Adrenal gland (tissue), 12 donors: Measurements from ENCODE around the gene ELOVL2. TPM values are rescaled to one million over a fixed set of nuclear protein-coding genes. Genes with fewer than 3 reads are reported as not detected.
A peak's percentile ranks its signal among the peaks of the same experiment; 100 is the strongest.

ENCODE experiments used
- DNase-seq, 7 donors: peaks; one replicate each; pipeline ENCODE4 v3.0.0-alpha.2; 2019 to 2020
- H3K27ac ChIP-seq, 5 donors: fragments of 200-600 bp; sonication (generic) in 4 of 5; 1 replicate in 3 of 5; 2 replicates in 2 of 5; pipeline versions ENCODE4 v1.5.1 to v1.8.0; 2016 to 2020; ENCODE audit warnings: mild to moderate bottlenecking in 1 of 5
- H3K27me3 ChIP-seq: fragments of 200-600 bp; 2 replicates; pipeline ENCODE4 v1.8.0; 2021
- H3K36me3 ChIP-seq, 2 donors: fragments of 200-600 bp; replicated peaks in 1 of 2; 1 replicate in 1 of 2; 2 replicates in 1 of 2; pipeline versions ENCODE4 v1.5.1 to v1.8.0; 2018 to 2022
- H3K4me1 ChIP-seq, 2 donors: fragments of 200-600 bp; replicated peaks in 1 of 2; 1 replicate in 1 of 2; 2 replicates in 1 of 2; pipeline versions ENCODE4 v1.5.1 to v1.8.0; 2018 to 2021
- H3K4me3 ChIP-seq, 4 donors: fragments of 200-600 bp; sonication (generic) in 3 of 4; one replicate each; pipeline ENCODE4 v1.5.1; 2016 to 2018
- H3K9me3 ChIP-seq, 3 donors: fragments of 200-600 bp; sonication (generic) in 1 of 3; replicated peaks in 1 of 3; 1 replicate in 2 of 3; 2 replicates in 1 of 3; pipeline versions ENCODE4 v1.5.1 to v1.8.0; 2016 to 2021
- POLR2A ChIP-seq, 2 donors: fragments of 450-650 bp; IDR thresholded peaks; one replicate each; pipeline ENCODE4 v1.6.1; 2017; ENCODE audit warnings: antibody characterized with exemption in 2 of 2, mild to moderate bottlenecking in 2 of 2, moderate library complexity in 1 of 2
- WGBS, 4 donors: extraction: QIAGEN DNeasy Blood & Tissue Kit in 2 of 4; methylation state at CpG; one replicate each; pipeline versions ENCODE4 v1.1.5 to v1.1.7; 2013 to 2017; 5-methylcytosine and 5-hydroxymethylcytosine counted together
- intact Hi-C, 2 donors: fragments of 100-400 bp; cut with DNase I; formaldehyde crosslinking; loops; one replicate each; pipeline versions ENCODE4 v1.14.1 to v1.15.0; 2022 to 2023
- polyA plus RNA-seq, 3 donors: library from polyadenylated mRNA; stranded (reverse); fragments of 200-250 nt in 2 of 3; fragments of 350-450 nt in 1 of 3; fragmentation: Illumina TruSeq in 1 of 3; extraction: RNeasy Lipid Tissue Mini Kit (QIAGEN cat#74804) in 1 of 3; gene quantifications; one replicate each; pipeline ENCODE4 v1.2.3, GENCODE V29; 2013 to 2014
- total RNA-seq, 9 donors: library from RNA; depleted of rRNA in 4 of 9; stranded (reverse); fragments of >200 nt in 4 of 9; fragments of 120-200 nt in 1 of 9; fragmentation: NEBNext Ultra II Directional in 1 of 9; extraction: Animal tissue kit (Norgen Biotek cat#: 25700) in 1 of 9; gene quantifications; one replicate each; pipeline versions ENCODE4 v1.1.0 to v1.2.4, GENCODE V29; 2013 to 2023
- TF ChIP-seq, protein P1 (sequence below), 6 experiments: fragments of 450-650 bp in 4 of 6; fragments of 200-600 bp in 2 of 6; sonication (generic) in 1 of 6; IDR thresholded peaks; 1 replicate in 5 of 6; 2 replicates in 1 of 6; pipeline versions ENCODE4 v1.5.1 to v1.8.0; 2016 to 2021; ENCODE audit warnings: antibody characterized with exemption in 6 of 6, mild to moderate bottlenecking in 2 of 6, moderate library complexity in 1 of 6
- donor health status: healthy with polysubstance abuse.
- donor health status: Bipolar disorder and iron deficiency.
- donor health status: DM: yes; HTN: yes; CAD: no.
- donor health status: DM: no; HTN: no; CAD: no.
- donor health status: DM: no; HTN: no; CAD: no.
- donor health status: DM: yes; HTN: yes; CAD: no.

ELOVL2 gene
- total and polyA plus RNA-seq, 12 donors: 0.34 to 1.8 (median 0.92) TPM

DNA sequence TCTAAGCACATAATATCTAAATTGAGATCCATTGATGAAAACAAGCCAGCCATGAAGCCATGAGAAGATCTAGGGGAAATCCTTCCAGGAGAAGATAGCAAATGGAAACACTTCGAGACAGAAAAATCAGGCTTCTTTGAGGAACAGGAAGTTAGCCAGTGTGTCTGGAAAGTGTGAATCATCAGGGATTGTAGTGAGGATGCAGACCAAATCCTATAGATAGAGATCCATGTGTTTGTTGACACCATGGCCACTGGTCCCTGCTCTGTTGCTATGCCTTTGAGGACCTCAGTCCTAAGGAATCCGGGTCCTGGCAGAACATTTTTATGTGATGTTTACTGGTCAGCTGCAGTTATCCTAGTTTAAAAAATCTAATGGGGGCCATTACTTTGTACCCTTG lies 6.6 kb upstream of the ELOVL2 start:
- H3K27me3 ChIP-seq: peaks cover 22% of the 10 kb centered on the region
- H3K36me3 ChIP-seq: no peaks in the 10 kb centered on the region
- H3K9me3 ChIP-seq: no peaks in the 10 kb centered on the region
- no peak for DNase-seq
- no peak overlapping the region for H3K4me3 ChIP-seq
- 60 to 81% (median 71%) methylated on average over 2 of the region's 2 CpGs for WGBS, 4 donors
- no peak overlapping the region for H3K27ac ChIP-seq
- H3K4me1 ChIP-seq: no peaks in the 10 kb centered on the region
- TF ChIP-seq, protein P1, sequence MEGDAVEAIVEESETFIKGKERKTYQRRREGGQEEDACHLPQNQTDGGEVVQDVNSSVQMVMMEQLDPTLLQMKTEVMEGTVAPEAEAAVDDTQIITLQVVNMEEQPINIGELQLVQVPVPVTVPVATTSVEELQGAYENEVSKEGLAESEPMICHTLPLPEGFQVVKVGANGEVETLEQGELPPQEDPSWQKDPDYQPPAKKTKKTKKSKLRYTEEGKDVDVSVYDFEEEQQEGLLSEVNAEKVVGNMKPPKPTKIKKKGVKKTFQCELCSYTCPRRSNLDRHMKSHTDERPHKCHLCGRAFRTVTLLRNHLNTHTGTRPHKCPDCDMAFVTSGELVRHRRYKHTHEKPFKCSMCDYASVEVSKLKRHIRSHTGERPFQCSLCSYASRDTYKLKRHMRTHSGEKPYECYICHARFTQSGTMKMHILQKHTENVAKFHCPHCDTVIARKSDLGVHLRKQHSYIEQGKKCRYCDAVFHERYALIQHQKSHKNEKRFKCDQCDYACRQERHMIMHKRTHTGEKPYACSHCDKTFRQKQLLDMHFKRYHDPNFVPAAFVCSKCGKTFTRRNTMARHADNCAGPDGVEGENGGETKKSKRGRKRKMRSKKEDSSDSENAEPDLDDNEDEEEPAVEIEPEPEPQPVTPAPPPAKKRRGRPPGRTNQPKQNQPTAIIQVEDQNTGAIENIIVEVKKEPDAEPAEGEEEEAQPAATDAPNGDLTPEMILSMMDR (IDR thresholded peaks at IDR 0.05): no peak
- TF ChIP-seq POLR2A (IDR thresholded peaks at IDR 0.05): no peak
- intact Hi-C loops: no loop called here

- intact Hi-C loops: no loop called here
Measured at GRCh38 chr6:11044712-11045167, 635 bp upstream of the ELOVL2 start.

DNA sequence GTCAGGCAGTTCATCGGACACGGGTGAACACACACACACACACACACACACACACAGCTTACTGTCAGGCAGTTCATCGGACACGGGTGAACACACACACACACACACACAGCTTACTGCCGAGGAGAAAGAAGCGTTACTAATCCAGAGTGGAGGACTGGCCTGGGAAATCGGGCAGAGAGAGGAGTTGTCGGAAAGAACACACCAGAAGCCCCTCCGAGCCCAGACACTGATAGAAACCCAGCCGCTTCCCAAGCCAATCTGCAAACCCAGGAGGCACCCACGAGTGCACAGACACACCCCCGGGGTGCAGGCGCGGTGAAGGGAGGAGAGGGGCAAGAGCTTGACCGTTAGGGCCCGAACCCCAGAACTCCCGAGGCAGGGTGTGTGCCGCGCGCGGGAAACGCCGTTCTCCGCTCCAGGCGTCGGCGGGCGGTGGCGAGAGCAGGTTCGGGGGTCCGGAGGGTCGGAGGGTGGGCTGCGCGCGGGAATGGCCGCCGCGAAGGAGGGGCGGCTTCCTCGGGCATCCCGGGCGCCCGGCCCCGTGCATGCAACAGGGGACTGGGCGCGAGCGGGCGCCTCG lies 636 bp downstream of the ELOVL2 start:
- H3K4me3 ChIP-seq: peak overlapping the region in 1 of 4 donors; percentile 66
- peak in 1 of 7 donors; percentile 7 for DNase-seq
- H3K9me3 ChIP-seq: no peaks in the 10 kb centered on the region
- WGBS, 4 donors: 0 to 3% (median 2%) methylated on average over 7 to 49 of the region's 49 CpGs
- no peak for TF ChIP-seq POLR2A (IDR thresholded peaks at IDR 0.05)
- TF ChIP-seq, protein P1 (IDR thresholded peaks at IDR 0.05): no peak
- no peaks in the 10 kb centered on the region for H3K36me3 ChIP-seq
- intact Hi-C loops: no loop called here
- no peak overlapping the region for H3K27ac ChIP-seq
- peaks cover 0 to 5% of the 10 kb centered on the region in 2 donors for H3K4me1 ChIP-seq
- H3K27me3 ChIP-seq: peaks cover 30% of the 10 kb centered on the region

More at GRCh38 chr6:11044712-11045167, 635 bp upstream of the ELOVL2 start:
- Histone ChIP-seq H3K9me3 (no peaks in the 10 kb centered on the region), H3K4me1 (peaks cover 0 to 5% of the 10 kb centered on the region in 2 donors), H3K4me3 (peak overlapping the region in 1 of 4 donors; percentile 66), H3K36me3 (no peaks in the 10 kb centered on the region), H3K27ac (no peak overlapping the region), H3K27me3 (peaks cover 38% of the 10 kb centered on the region)
- DNase-seq: no peak
- TF ChIP-seq, protein P1 (IDR thresholded peaks at IDR 0.05): no peak
- no peak for TF ChIP-seq POLR2A (IDR thresholded peaks at IDR 0.05)
- 29 to 38% (median 31%) methylated on average over 21 to 23 of the region's 23 CpGs for WGBS, 4 donors

DNA sequence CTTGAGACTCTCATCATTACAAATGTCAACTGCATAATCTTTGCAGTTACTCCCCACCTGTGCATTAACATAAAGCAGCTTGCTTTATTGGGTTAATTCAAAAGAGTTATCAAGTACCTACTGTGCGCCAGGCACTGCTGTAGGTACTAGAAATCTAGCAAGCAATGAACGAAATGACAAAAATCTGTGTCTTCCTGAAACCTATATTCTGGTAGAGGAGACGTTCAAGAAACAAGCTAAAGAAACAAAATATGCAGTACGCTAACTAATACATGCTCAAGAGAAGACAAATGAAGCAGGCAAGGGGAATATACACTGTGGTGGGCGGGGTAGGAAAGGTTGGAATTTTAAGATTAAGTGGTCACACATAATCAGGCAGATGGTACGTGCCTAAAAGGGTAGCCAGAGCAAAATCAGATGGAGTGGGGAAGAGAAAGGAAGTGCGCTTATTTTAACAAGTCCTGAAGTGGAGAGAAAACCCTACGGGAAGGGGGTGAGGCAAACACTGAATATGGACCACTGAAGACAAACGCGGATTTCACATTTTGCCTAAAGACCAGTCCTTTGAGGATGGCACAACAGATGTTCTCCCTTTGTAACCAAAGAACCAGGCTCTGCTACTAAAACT lies 1.2 kb downstream of the ELOVL2 start:
- DNase-seq: no peak
- TF ChIP-seq POLR2A (IDR thresholded peaks at IDR 0.05): no peak
- TF ChIP-seq, protein P1 (IDR thresholded peaks at IDR 0.05): no peak
- Histone ChIP-seq H3K4me1 (peaks cover 0 to 5% of the 10 kb centered on the region in 2 donors), H3K27me3 (peaks cover 34% of the 10 kb centered on the region), H3K36me3 (no peaks in the 10 kb centered on the region), H3K4me3 (no peak overlapping the region), H3K27ac (no peak overlapping the region), H3K9me3 (no peaks in the 10 kb centered on the region)
- intact Hi-C loops: no loop called here
- 37 to 58% (median 47%) methylated on average over 10 of the region's 10 CpGs for WGBS, 4 donors
